ENCODE results near the gene GLT8D1. TPM values are rescaled to one million over a fixed set of nuclear protein-coding genes. Genes with fewer than 3 reads are reported as not detected.
A peak's percentile ranks its signal among the peaks of the same experiment; 100 is the strongest.

The GLT8D1 gene
- total RNA-seq, 4 donors from 2014 or later: 31.6 to 40.3 (median 35.7) TPM

DNA sequence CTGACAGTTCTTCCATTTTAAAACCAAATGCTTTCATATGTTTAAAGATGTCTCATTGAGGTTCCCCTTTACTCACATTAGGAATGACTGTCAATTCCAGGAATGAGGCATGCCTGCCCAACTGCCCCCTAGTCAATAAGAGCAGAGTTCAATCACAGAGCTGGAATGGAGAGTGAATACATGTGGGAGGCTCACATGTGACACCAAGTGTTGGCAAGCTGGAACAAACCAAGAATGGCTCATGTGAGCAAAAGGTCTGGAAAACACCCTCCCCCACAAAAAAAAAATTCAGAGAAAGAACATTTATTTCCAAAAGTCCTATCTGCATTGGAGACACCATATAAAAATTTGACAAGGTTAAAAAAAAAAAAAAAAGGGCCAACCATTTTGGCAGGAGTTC is 23.6 kb downstream of the GLT8D1 start:
- H3K4me1 ChIP-seq: peaks cover 47 to 56% (median 53%) of the 10 kb centered on the region in 4 donors
- H3K27me3 ChIP-seq: no peaks in the 10 kb centered on the region
- DNase-seq (ENCODE audit: extremely low spot score): no peak
- H3K27ac ChIP-seq (replicated peaks in 1 of 4): peak overlapping the region; percentile 24 to 44 (median 27)
- TF ChIP-seq POLR2AphosphoS5 (IDR thresholded peaks at IDR 0.05) (peak in 1 of 2 donors; percentile 13), EP300 (IDR thresholded peaks at IDR 0.05) (no peak), POLR2A (IDR thresholded peaks at IDR 0.05; ENCODE audit: low read depth) (no peak)
- TF ChIP-seq, protein P1, sequence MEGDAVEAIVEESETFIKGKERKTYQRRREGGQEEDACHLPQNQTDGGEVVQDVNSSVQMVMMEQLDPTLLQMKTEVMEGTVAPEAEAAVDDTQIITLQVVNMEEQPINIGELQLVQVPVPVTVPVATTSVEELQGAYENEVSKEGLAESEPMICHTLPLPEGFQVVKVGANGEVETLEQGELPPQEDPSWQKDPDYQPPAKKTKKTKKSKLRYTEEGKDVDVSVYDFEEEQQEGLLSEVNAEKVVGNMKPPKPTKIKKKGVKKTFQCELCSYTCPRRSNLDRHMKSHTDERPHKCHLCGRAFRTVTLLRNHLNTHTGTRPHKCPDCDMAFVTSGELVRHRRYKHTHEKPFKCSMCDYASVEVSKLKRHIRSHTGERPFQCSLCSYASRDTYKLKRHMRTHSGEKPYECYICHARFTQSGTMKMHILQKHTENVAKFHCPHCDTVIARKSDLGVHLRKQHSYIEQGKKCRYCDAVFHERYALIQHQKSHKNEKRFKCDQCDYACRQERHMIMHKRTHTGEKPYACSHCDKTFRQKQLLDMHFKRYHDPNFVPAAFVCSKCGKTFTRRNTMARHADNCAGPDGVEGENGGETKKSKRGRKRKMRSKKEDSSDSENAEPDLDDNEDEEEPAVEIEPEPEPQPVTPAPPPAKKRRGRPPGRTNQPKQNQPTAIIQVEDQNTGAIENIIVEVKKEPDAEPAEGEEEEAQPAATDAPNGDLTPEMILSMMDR (IDR thresholded peaks at IDR 0.05): no peak
- no peak overlapping the region for H3K4me3 ChIP-seq
- no peaks in the 10 kb centered on the region for H3K9me3 ChIP-seq
- intact Hi-C loops (cut with DNase I): loop anchor here (10.0 kb wide), 1 partner anchor 207 kb away; no protein-coding TSS in a partner anchor
- peaks cover 18 to 39% (median 33%) of the 10 kb centered on the region in 4 donors for H3K36me3 ChIP-seq

DNA sequence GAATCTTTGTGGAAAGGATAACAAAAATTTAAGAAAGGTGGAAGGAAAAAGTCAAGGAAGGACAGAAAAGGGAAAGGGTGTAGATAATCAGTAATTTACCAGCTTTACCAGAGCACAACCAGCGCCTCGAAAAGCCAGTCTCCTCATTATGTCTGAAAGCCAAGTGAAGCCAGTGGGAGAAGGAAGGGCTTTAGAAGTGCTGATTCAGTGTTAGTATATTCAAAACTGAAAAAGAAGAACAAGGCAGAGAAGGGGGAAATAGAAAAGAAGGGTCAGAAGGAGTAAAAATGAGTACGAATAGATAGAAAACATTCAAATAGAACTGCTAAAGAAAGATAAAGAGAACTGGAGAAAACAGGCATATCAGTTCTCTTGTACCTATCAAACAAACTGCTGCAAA is 24.0 kb downstream of the GLT8D1 start:
- H3K27ac ChIP-seq (replicated peaks in 1 of 4): peak overlapping the region; percentile 24 to 44 (median 27)
- H3K9me3 ChIP-seq: no peaks in the 10 kb centered on the region
- no peak overlapping the region for H3K4me3 ChIP-seq
- intact Hi-C loops (cut with DNase I): loop anchor here (10.0 kb wide), 1 partner anchor 207 kb away; no protein-coding TSS in a partner anchor
- peaks cover 23 to 43% (median 37%) of the 10 kb centered on the region in 4 donors for H3K36me3 ChIP-seq
- peaks cover 42 to 52% (median 49%) of the 10 kb centered on the region in 4 donors for H3K4me1 ChIP-seq
- H3K27me3 ChIP-seq: no peaks in the 10 kb centered on the region
- WGBS: 82% methylated on average over 3 of the region's 3 CpGs
- TF ChIP-seq, protein P1 (IDR thresholded peaks at IDR 0.05): no peak
- TF ChIP-seq EP300 (IDR thresholded peaks at IDR 0.05) (no peak), POLR2A (IDR thresholded peaks at IDR 0.05; ENCODE audit: low read depth) (no peak), POLR2AphosphoS5 (IDR thresholded peaks at IDR 0.05) (no peak)
- no peak for DNase-seq (ENCODE audit: extremely low spot score)

DNA sequence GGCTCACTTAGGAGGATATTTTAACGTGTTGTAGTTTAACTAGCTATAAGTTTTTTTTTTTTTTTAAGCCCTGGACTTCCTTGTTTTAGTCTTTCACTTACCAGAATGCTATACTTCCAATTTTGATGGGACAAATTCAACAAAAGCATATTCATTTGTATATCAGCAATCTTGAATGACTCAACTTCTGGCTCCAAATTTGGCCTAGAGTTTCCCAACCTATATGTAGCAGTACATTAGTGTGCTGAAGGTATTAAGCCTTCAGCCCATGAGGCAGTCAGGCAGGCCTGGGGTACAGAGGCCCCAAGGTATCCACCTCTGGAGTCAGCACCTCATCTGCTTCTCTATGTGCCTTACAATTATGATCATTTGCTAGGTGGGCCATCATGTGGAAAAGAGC is 25.8 kb downstream of the GLT8D1 start:
- no peaks in the 10 kb centered on the region for H3K27me3 ChIP-seq
- intact Hi-C loops (cut with DNase I): loop anchor here (10.0 kb wide), 1 partner anchor 205 kb away; no protein-coding TSS in a partner anchor
- no peak for DNase-seq (ENCODE audit: extremely low spot score)
- no peak overlapping the region for H3K4me3 ChIP-seq
- H3K4me1 ChIP-seq: peaks cover 40 to 47% (median 42%) of the 10 kb centered on the region in 4 donors
- TF ChIP-seq POLR2AphosphoS5 (IDR thresholded peaks at IDR 0.05): no peak
- TF ChIP-seq POLR2A (IDR thresholded peaks at IDR 0.05; ENCODE audit: low read depth): no peak
- TF ChIP-seq, protein P1 (IDR thresholded peaks at IDR 0.05): no peak
- TF ChIP-seq EP300 (IDR thresholded peaks at IDR 0.05): no peak
- no peaks in the 10 kb centered on the region for H3K9me3 ChIP-seq
- peaks cover 34 to 57% (median 48%) of the 10 kb centered on the region in 4 donors for H3K36me3 ChIP-seq
- no peak overlapping the region for H3K27ac ChIP-seq (replicated peaks in 1 of 4)
- 66% methylated on average over 1 of the region's 1 CpG for WGBS

DNA sequence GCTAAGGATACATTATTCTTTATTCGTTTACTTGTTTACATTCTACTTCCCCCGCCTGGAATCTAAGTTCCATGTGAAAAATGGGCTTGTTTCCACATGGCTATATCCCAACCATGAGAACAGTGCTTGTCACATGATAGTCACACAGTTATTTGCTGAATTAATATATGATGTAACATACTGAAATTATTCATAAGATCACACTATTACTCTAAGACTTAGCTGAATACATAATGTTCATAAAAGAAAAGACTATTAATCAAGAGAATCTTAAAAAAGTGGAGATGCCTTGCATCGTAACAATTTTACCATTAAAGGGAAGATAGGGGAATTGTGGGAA is 26.4 kb downstream of the GLT8D1 start:
- Histone ChIP-seq H3K4me3 (no peak overlapping the region), H3K27me3 (no peaks in the 10 kb centered on the region), H3K27ac (replicated peaks in 1 of 4) (no peak overlapping the region), H3K36me3 (peaks cover 36 to 62% (median 54%) of the 10 kb centered on the region in 4 donors), H3K4me1 (peaks cover 33 to 41% (median 36%) of the 10 kb centered on the region in 4 donors), H3K9me3 (no peaks in the 10 kb centered on the region)
- TF ChIP-seq, protein P1 (IDR thresholded peaks at IDR 0.05): no peak
- TF ChIP-seq POLR2AphosphoS5 (IDR thresholded peaks at IDR 0.05) (no peak), EP300 (IDR thresholded peaks at IDR 0.05) (no peak), POLR2A (IDR thresholded peaks at IDR 0.05; ENCODE audit: low read depth) (no peak)
- intact Hi-C loops (cut with DNase I): no loop called here
- 84% methylated on average over 3 of the region's 3 CpGs for WGBS
- no peak for DNase-seq (ENCODE audit: extremely low spot score)

Data from esophagus muscularis mucosa (tissue), 4 donors.